ENCODE results near the gene FANCM.

The FANCM gene

DNA sequence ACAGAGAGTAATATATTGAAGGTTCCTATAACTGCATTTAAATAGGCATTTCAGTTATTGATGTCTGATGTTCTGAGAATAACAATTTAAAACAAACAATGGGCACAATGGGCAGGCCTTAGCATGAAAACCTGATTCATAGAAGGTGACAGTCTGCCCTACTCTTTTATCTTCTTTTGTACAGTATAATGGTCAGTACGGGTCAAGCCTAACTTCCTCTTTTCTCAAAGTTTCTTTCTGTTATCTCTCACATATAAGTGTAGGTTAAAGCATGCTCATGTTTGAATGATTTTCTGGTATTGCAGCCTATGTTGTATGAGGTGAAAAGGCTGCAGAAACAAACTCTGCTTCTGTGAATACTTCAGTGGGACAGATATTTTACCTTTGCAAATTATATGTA lies 15.6 kb upstream of the FANCM start:
- DNase-seq, result no peak
- H3K27ac ChIP-seq, result no peak overlapping the region
- TF ChIP-seq CTCF (IDR thresholded peaks at IDR 0.05; ENCODE audit: low read depth, low read length), result no peak
- H3K36me3 ChIP-seq, result peaks cover 86% of the 10 kb centered on the region
- no peak overlapping the region for H3K4me3 ChIP-seq (ENCODE audit: low read depth, low read length)
- no peaks in the 10 kb centered on the region for H3K9me3 ChIP-seq (ENCODE audit: severe bottlenecking)
- no peaks in the 10 kb centered on the region for H3K27me3 ChIP-seq (ENCODE audit: insufficient read depth, low read depth, severe bottlenecking)

- no peak overlapping the region for H3K27ac ChIP-seq
- H3K9me3 ChIP-seq (ENCODE audit: severe bottlenecking), result no peaks in the 10 kb centered on the region
- no peak for TF ChIP-seq CTCF (IDR thresholded peaks at IDR 0.05; ENCODE audit: low read depth, low read length)
- H3K4me3 ChIP-seq (ENCODE audit: low read depth, low read length), result no peak overlapping the region
- H3K27me3 ChIP-seq (ENCODE audit: insufficient read depth, low read depth, severe bottlenecking), result no peaks in the 10 kb centered on the region
- no peak for DNase-seq
- peaks cover 76% of the 10 kb centered on the region for H3K36me3 ChIP-seq
Measured at GRCh38 chr14:45123271-45123670, 12.5 kb upstream of the FANCM start.

GRCh38 chr14:45125754-45126153 lies 10.0 kb upstream of the FANCM start:
- TF ChIP-seq CTCF (IDR thresholded peaks at IDR 0.05; ENCODE audit: low read depth, low read length), result no peak
- Histone ChIP-seq H3K4me3 (ENCODE audit: low read depth, low read length) (no peak overlapping the region), H3K27me3 (ENCODE audit: insufficient read depth, low read depth, severe bottlenecking) (no peaks in the 10 kb centered on the region), H3K9me3 (ENCODE audit: severe bottlenecking) (no peaks in the 10 kb centered on the region), H3K27ac (no peak overlapping the region), H3K36me3 (peaks cover 67% of the 10 kb centered on the region)
- DNase-seq, result no peak

DNA sequence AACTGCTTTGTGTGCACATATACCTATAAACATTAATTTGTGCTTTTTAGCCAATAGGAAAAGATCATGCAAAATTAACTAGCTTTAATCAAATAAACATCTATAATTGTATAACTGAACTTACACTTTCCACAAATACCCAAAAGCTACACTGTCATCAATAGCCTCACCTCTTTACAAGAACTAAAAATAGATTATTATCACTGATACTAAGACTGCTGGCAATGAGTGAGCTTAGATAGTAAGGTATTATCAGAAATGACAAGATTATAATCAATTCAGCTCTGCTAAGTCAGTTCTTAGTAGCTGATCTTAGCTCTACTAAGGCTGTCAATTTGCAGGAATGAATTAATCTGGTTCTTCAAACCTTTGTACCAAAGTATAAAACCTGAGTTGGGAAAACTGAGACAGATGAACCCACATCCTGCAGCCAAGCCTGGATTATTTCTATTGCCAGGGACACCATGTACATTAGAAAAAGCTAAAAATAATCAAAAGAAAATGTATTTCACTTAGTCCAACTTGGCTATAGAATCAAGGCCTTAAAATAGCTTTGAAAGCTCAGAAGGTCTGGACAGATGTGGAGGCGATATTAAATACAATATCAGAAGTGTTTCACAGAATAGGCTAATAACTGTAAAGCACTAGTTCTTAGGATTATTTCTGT lies 6.6 kb upstream of the FANCM start:
- no peak for DNase-seq
- no peak overlapping the region for H3K27ac ChIP-seq
- H3K9me3 ChIP-seq (ENCODE audit: severe bottlenecking), result no peaks in the 10 kb centered on the region
- H3K36me3 ChIP-seq, result peaks cover 40% of the 10 kb centered on the region
- H3K27me3 ChIP-seq (ENCODE audit: insufficient read depth, low read depth, severe bottlenecking), result no peaks in the 10 kb centered on the region
- no peak for TF ChIP-seq CTCF (IDR thresholded peaks at IDR 0.05; ENCODE audit: low read depth, low read length)
- H3K4me3 ChIP-seq (ENCODE audit: low read depth, low read length), result no peak overlapping the region

DNA sequence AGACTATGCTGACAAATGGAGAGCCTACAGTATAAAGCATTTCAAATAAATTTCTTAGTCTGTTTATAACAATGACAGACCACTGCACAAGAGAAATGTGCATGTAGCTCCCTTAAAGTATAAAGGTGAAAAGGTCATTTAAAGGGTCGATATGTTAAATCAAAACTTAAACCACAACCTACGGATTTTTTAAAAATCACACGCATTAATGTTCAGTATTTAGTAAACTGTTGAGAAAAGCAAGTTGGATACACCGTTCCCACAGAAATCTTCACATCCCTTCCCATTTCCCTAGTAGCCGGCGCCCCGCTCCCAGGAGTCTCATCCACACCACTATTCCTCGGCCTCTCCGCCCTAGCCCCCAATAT lies 2.1 kb upstream of the FANCM start:
- no peaks in the 10 kb centered on the region for H3K9me3 ChIP-seq (ENCODE audit: severe bottlenecking)
- H3K27ac ChIP-seq, result peak overlapping the region; percentile 91
- no peaks in the 10 kb centered on the region for H3K27me3 ChIP-seq (ENCODE audit: insufficient read depth, low read depth, severe bottlenecking)
- no peak for DNase-seq
- TF ChIP-seq CTCF (IDR thresholded peaks at IDR 0.05; ENCODE audit: low read depth, low read length), result no peak
- H3K36me3 ChIP-seq, result peaks cover 12% of the 10 kb centered on the region
- H3K4me3 ChIP-seq (ENCODE audit: low read depth, low read length), result peak overlapping the region; percentile 86
